Endothelial cell of umbilical vein (primary cell): ENCODE measurements around the gene CARD10. TPM values are rescaled to one million over a fixed set of nuclear protein-coding genes. Genes with fewer than 3 reads are reported as not detected.
A peak's percentile ranks its signal among the peaks of the same experiment; 100 is the strongest.

Source experiments
- BruUV-seq: library from RNA; stranded (reverse); fragments of 400-500 nt; replicated peaks from 2 replicates; lab custom pipeline; 2021; lab: Mats Ljungman, UMichigan
- CTCF ChIA-PET: fragments of 300-600, 350-600 bp; sonication (Branson Sonifier 250); formaldehyde crosslinking; loops from one replicate; lab custom pipeline; 2021; ENCODE audit warnings: antibody characterized with exemption, inconsistent platforms; lab: Charles Lee
- POLR2A ChIA-PET: fragments of 300-600, 350-600 bp; sonication (Branson Sonifier 250); formaldehyde crosslinking; loops from one replicate; lab custom pipeline; 2021; ENCODE audit warnings: antibody characterized with exemption, inconsistent platforms; lab: Charles Lee
- DNase-seq: peaks from one replicate; pipeline ENCODE4 v3.0.0-alpha.2; 2011; ENCODE audit warnings: low read depth, low spot score
- FAIRE-seq: peaks from 2 replicates; lab custom pipeline; 2011; peaks lifted over from hg19 to GRCh38; lab: Jason Lieb, UNC
- H2AFZ ChIP-seq: 2 replicates; pipeline ENCODE4 v1.6.0; 2012; ENCODE audit warnings: low read depth, low read length, control low read depth, inconsistent platforms
- H3K27ac ChIP-seq: 2 replicates; pipeline ENCODE4 v1.5.1; 2011; ENCODE audit warnings: low read depth, mild to moderate bottlenecking, control low read depth, low read length, moderate library complexity; ENCODE audit not compliant: insufficient read depth
- H3K27me3 ChIP-seq, 2 experiments: 2 replicates each; pipeline versions ENCODE4 v1.6.0 to v1.6.1; 2011; ENCODE audit warnings: low read length in 2 of 2, mixed read lengths in 1 of 2; ENCODE audit not compliant: control insufficient read depth in 2 of 2, insufficient read depth in 2 of 2
- H3K36me3 ChIP-seq, 2 experiments: 2 replicates in 1 of 2; 3 replicates in 1 of 2; pipeline ENCODE4 v1.5.1; 2011; ENCODE audit warnings: low read length in 2 of 2, mild to moderate bottlenecking in 1 of 2, moderate library complexity in 1 of 2; ENCODE audit not compliant: control insufficient read depth in 2 of 2, insufficient read depth in 2 of 2; ENCODE audit errors: extremely low read depth in 1 of 2
- H3K4me1 ChIP-seq: 3 replicates; pipeline ENCODE4 v1.5.1; 2011; ENCODE audit warnings: mild to moderate bottlenecking, low read length; ENCODE audit not compliant: control insufficient read depth, insufficient read depth; ENCODE audit errors: extremely low read depth
- H3K4me2 ChIP-seq: 2 replicates; pipeline ENCODE4 v1.6.1; 2011; ENCODE audit warnings: low read length, control low read depth, mixed read lengths; ENCODE audit not compliant: insufficient read depth
- H3K4me3 ChIP-seq, 3 experiments: fragments of 200-600 bp in 1 of 3; sonication (generic), shearing (Covaris generic) in 1 of 3; replicated peaks in 1 of 3; 2 replicates each; pipeline ENCODE4 v1.5.1; 2011 to 2016; ENCODE audit warnings: control low read depth in 3 of 3, low read length in 3 of 3, mild to moderate bottlenecking in 2 of 3, inconsistent platforms in 1 of 3, low read depth in 1 of 3, moderate library complexity in 1 of 3; ENCODE audit not compliant: insufficient read depth in 1 of 3
- H3K79me2 ChIP-seq: 2 replicates; pipeline ENCODE4 v1.6.0; 2012; ENCODE audit warnings: low read length, inconsistent platforms; ENCODE audit not compliant: control insufficient read depth, insufficient read depth
- H3K9ac ChIP-seq: replicated peaks from 2 replicates; pipeline ENCODE3; 2011; ENCODE audit warnings: low read length, control low read depth; ENCODE audit not compliant: insufficient read depth; ENCODE audit errors: extremely low read depth
- H3K9me1 ChIP-seq: replicated peaks from 3 replicates; pipeline ENCODE4 v1.6.0; 2011; ENCODE audit warnings: mild to moderate bottlenecking, low read length; ENCODE audit not compliant: control insufficient read depth, insufficient read depth; ENCODE audit errors: extremely low read depth
- H3K9me3 ChIP-seq: replicated peaks from 2 replicates; pipeline ENCODE4 v1.5.1; 2012; ENCODE audit warnings: low read length, inconsistent platforms; ENCODE audit not compliant: control insufficient read depth, insufficient read depth
- H4K20me1 ChIP-seq: replicated peaks from 2 replicates; pipeline ENCODE3; 2011; ENCODE audit warnings: mild to moderate bottlenecking, low read length; ENCODE audit not compliant: control insufficient read depth, insufficient read depth; ENCODE audit errors: extremely low read depth
- MYC ChIP-seq: IDR thresholded peaks from one replicate; pipeline ENCODE4 v1.6.1; 2011; ENCODE audit warnings: mild to moderate bottlenecking, low read depth, low read length
- POLR2A ChIP-seq: IDR thresholded peaks from 2 replicates; pipeline ENCODE4 v1.6.1; 2012; ENCODE audit warnings: low read depth, mild to moderate bottlenecking, control low read depth, low read length
- POLR2AphosphoS5 ChIP-seq: IDR thresholded peaks from 2 replicates; pipeline ENCODE4 v1.6.1; 2012; ENCODE audit warnings: low read depth, mild to moderate bottlenecking, control low read depth, low read length, moderate library complexity; ENCODE audit not compliant: insufficient read depth
- dilution Hi-C: fragments of 300-500 bp; cut with MboI; formaldehyde crosslinking; loops from one replicate; pipeline ENCODE4 v1.15.0; 2019; ENCODE audit warnings: low sequenced_read_pairs; ENCODE audit not compliant: extremely low pct_ligation_motif_present
- intact Hi-C: fragments of 100-400 bp; cut with micrococcal nuclease; formaldehyde crosslinking; loops from one replicate; pipeline ENCODE4 v1.10.0; 2022
- polyA plus RNA-seq, 4 experiments: library from polyadenylated mRNA; depleted of rRNA in 3 of 4; stranded (reverse) in 3 of 4; unstranded in 1 of 4; fragments of >200 nt; gene quantifications; 2 replicates each; pipeline versions ENCODE4 v1.2.1 to v1.2.3, GENCODE V29; 2011 to 2012; ENCODE audit warnings: missing spikeins in 1 of 4
- total RNA-seq: library from RNA; stranded (reverse); gene quantifications from 2 replicates; pipeline ENCODE4 v1.2.3, GENCODE V29; 2021
- TF ChIP-seq, protein P1 (sequence below), 2 donors: IDR thresholded peaks; 1 replicate in 1 of 2; 2 replicates in 1 of 2; pipeline ENCODE4 v1.5.1; 2011; ENCODE audit warnings: low read length in 2 of 2, mild to moderate bottlenecking in 2 of 2, moderate library complexity in 2 of 2, control low read depth in 1 of 2, inconsistent platforms in 1 of 2, low read depth in 1 of 2; ENCODE audit not compliant: insufficient read depth in 1 of 2; ENCODE audit errors: extremely low read depth in 1 of 2

The CARD10 gene
- total and polyA plus RNA-seq, 2 donors (not counting 3 experiments of a cell fraction or from before 2014, with no cell fraction given) = 36.1 to 39.5 TPM

DNA sequence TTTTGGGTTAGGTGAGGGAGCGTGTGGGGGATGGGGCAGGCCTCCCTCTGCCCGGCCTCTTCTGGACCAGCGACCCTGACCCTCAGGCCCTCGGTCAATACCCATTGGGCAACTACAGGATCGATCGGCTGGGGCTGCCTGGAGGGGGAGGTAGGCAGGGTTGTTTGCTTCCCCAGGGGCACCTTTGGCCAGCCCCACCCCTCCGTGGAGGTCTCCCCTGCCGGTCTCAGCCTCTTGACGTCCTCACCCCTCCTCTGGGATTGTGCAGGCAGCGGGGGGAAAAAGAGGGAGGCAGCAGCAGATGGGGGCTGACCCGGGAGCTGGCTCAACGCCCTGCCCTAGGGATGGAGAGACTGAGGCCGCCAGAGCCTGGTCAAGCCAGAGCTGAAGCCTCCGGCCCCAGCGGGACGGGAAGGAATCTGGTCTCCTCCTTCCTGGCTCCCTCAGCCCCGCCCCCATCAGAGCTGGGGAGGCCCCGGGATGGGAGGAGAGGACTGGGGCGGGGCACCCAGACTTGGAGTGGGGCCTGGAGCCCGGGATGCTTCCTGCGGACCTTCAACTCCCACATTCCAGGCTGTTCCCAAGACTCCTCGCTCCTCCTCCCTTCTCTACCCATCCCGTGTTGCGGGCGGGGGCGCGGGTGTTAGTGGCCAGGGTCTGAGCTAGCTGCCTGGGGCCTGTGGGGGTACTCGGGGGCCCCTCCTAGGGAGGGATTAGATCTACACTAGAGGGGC is 26.7 kb upstream of the CARD10 start:
- Histone ChIP-seq H3K9ac (peak overlapping the region; percentile 64), H3K36me3 (no peaks in the 10 kb centered on the region), H2AFZ (peak overlapping the region; percentile 37), H3K4me1 (peaks cover 22% of the 10 kb centered on the region), H3K79me2 (no peaks in the 10 kb centered on the region), H3K4me2 (peak overlapping the region; percentile 68), H3K4me3 (peak overlapping the region in 1 of 3 experiments; percentile 13), H4K20me1 (no peaks in the 10 kb centered on the region), H3K27ac (peak overlapping the region; percentile 91), H3K27me3 (no peaks in the 10 kb centered on the region), H3K9me1 (no peaks in the 10 kb centered on the region), H3K9me3 (no peaks in the 10 kb centered on the region)
- TF ChIP-seq, protein P1, sequence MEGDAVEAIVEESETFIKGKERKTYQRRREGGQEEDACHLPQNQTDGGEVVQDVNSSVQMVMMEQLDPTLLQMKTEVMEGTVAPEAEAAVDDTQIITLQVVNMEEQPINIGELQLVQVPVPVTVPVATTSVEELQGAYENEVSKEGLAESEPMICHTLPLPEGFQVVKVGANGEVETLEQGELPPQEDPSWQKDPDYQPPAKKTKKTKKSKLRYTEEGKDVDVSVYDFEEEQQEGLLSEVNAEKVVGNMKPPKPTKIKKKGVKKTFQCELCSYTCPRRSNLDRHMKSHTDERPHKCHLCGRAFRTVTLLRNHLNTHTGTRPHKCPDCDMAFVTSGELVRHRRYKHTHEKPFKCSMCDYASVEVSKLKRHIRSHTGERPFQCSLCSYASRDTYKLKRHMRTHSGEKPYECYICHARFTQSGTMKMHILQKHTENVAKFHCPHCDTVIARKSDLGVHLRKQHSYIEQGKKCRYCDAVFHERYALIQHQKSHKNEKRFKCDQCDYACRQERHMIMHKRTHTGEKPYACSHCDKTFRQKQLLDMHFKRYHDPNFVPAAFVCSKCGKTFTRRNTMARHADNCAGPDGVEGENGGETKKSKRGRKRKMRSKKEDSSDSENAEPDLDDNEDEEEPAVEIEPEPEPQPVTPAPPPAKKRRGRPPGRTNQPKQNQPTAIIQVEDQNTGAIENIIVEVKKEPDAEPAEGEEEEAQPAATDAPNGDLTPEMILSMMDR (IDR thresholded peaks at IDR 0.05; ENCODE audit: extremely low read depth in 1 of 2, insufficient read depth in 1 of 2, low read depth in 1 of 2, low read length in 2 of 2) = no peak
- TF ChIP-seq MYC (no peak), POLR2AphosphoS5 (peak; percentile 61), POLR2A (peak; percentile 85)
- TSS peak; percentile 82 for BruUV-seq
- intact Hi-C loops (loop anchor here (1.0 to 2.0 kb wide), 6 partner anchors 10 to 63 kb away; partner anchors contain the start of gene GGA1), dilution Hi-C loops (no loop called here)
- peak; percentile 95 for DNase-seq
- ChIA-PET CTCF (interaction anchor here (1.0 to 16.0 kb wide), 12 partner anchors 18 to 317 kb away, joined by 3 to 977 read pairs (median 4); partner anchors contain the start of genes CDC42EP1, GGA1 and NOL12), POLR2A (interaction anchor here (0.7 to 2.6 kb wide), 7 partner anchors 14 to 62 kb away, joined by 3 to 17 read pairs (median 11); partner anchors contain the start of gene CDC42EP1)
- FAIRE-seq = peak; percentile 99
